Progenitor cell of endocrine pancreas (in vitro differentiated cells): ENCODE measurements around the gene ATRN. TPM values are rescaled to one million over a fixed set of nuclear protein-coding genes. Genes with fewer than 3 reads are reported as not detected.
"Not testable (repeated sequence)": the region's sequence is repeated elsewhere in the genome, so short reads cannot be mapped to it uniquely, and the experiment has no call there.

Experiments used
- DNase-seq: peaks from one replicate; pipeline ENCODE4 v3.0.0; 2021; ENCODE audit warnings: low spot score; ENCODE audit not compliant: unreplicated experiment
- H3K27ac Mint-ChIP-seq: 2 replicates; pipeline ENCODE4 v1.8.0; 2021; ENCODE audit warnings: mild to moderate bottlenecking, moderate library complexity, mixed read lengths
- H3K27me3 Mint-ChIP-seq: 2 replicates; pipeline ENCODE4 v1.8.0; 2021; ENCODE audit warnings: mixed read lengths
- H3K36me3 Mint-ChIP-seq: 2 replicates; pipeline ENCODE4 v1.8.0; 2022; ENCODE audit warnings: mixed read lengths; ENCODE audit not compliant: insufficient read depth
- H3K4me1 Mint-ChIP-seq: 2 replicates; pipeline ENCODE4 v1.8.0; 2021; ENCODE audit warnings: low read depth, mixed read lengths
- H3K4me3 Mint-ChIP-seq: 2 replicates; pipeline ENCODE4 v1.8.0; 2021; ENCODE audit warnings: low read depth, mild to moderate bottlenecking, moderate library complexity, mixed read lengths
- H3K9me3 Mint-ChIP-seq: 2 replicates; pipeline ENCODE4 v1.8.0; 2021; ENCODE audit warnings: low read depth, mixed read lengths
- CTCF ChIP-seq: fragments of 200-600 bp; sonication (generic); IDR thresholded peaks from one replicate; pipeline ENCODE4 v1.5.0; 2021; ENCODE audit warnings: antibody characterized with exemption, mild to moderate bottlenecking; ENCODE audit not compliant: unreplicated experiment
- total RNA-seq: library from RNA; stranded (reverse); gene quantifications from 2 replicates; pipeline ENCODE4 v1.2.1, GENCODE V29; 2021

Gene ATRN
- total RNA-seq, 1 donor from 2014 or later: 54.5 TPM

DNA sequence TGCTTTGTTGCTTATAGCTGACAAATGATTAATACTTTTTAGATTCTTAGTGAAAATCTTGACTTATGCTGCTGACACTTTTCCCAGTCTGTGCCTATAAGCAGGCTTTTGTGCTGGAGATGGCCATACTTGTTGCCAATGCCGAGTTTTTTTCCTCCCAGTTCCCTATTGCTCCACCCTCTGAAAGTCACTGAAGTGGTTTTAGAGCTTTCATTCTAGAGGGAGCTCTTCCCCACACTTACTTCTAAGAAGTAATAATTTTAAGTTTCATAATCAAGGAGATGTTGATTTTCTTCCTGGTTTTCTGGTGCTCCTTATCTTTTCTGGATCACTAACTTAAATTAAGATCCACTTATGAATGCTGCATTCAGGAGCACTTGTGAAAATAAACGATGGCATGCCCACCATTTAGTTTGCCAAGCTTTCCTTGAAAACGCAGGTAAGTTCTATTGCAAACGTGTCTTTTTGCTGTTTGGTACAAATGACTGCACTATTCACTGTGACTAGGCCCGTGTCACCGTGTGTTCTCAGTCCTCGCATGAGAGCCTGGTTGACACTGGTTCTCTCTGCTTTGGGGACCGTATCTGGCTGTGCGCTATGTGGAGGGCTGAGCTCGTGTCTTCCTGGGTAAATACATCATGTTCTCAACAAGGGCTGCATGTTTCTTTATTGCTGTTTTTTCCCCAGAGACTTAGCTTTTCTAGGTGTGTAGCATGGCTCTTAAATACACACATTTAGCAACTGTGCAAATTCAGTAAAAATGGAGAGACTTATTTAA lies 142.2 kb downstream of the ATRN start:
- no peak overlapping the region for H3K27ac Mint-ChIP-seq
- H3K36me3 Mint-ChIP-seq: peaks cover 14% of the 10 kb centered on the region
- no peak overlapping the region for H3K4me3 Mint-ChIP-seq
- TF ChIP-seq CTCF: no peak
- no peaks in the 10 kb centered on the region for H3K9me3 Mint-ChIP-seq
- peaks cover 6% of the 10 kb centered on the region for H3K4me1 Mint-ChIP-seq
- no peak for DNase-seq
- H3K27me3 Mint-ChIP-seq: no peaks in the 10 kb centered on the region

GRCh38 chr20:3613821-3614440 lies 143.1 kb downstream of the ATRN start:
- no peak for TF ChIP-seq CTCF
- H3K4me3 Mint-ChIP-seq: no peak overlapping the region
- peak overlapping the region; percentile 31 for H3K27ac Mint-ChIP-seq
- H3K36me3 Mint-ChIP-seq: peaks cover 12% of the 10 kb centered on the region
- H3K9me3 Mint-ChIP-seq: no peaks in the 10 kb centered on the region
- no peak for DNase-seq
- H3K27me3 Mint-ChIP-seq: no peaks in the 10 kb centered on the region
- peaks cover 6% of the 10 kb centered on the region for H3K4me1 Mint-ChIP-seq

GRCh38 chr20:3614466-3614865 lies 143.6 kb downstream of the ATRN start:
- Mint-ChIP-seq H3K4me3 (no peak overlapping the region), H3K4me1 (peaks cover 6% of the 10 kb centered on the region), H3K27me3 (no peaks in the 10 kb centered on the region), H3K9me3 (no peaks in the 10 kb centered on the region), H3K27ac (peak overlapping the region; percentile 31), H3K36me3 (peaks cover 10% of the 10 kb centered on the region)
- no peak for DNase-seq
- no peak for TF ChIP-seq CTCF

DNA sequence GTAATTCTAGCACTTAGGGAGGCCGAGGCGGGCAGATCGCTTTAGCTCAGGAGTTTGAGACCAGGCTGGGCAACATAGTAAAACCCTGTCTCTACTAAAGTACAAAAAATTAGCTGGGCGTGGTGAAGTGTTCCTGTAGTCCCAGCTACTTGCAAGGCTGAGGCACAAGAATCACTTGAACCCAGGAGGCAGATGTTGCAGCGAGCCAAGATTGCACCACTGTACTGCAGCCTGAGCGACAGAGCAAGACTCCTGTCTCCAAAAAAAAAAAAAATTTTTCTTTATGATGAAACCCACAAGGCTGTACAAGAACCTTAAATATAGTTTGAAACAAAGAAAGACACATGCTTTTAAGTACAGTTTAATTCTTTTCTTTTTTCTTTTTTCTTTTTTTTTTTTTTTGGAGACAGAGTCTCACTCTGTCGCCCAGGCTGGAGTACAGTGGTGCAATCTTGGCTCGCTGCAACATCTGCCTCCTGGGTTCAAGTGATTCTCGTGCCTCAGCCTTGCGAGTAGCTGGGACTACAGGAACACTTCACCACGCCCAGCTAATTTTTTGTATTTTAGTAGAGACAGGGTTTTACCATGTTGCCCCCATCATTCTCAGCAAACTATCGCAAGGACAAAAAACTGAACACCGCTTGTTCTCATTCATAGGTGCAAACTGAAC lies 144.5 kb downstream of the ATRN start:
- not testable (repeated sequence) for H3K27me3 Mint-ChIP-seq, DNase-seq, H3K9me3 Mint-ChIP-seq, H3K4me3 Mint-ChIP-seq, H3K36me3 Mint-ChIP-seq, H3K4me1 Mint-ChIP-seq, H3K27ac Mint-ChIP-seq

DNA sequence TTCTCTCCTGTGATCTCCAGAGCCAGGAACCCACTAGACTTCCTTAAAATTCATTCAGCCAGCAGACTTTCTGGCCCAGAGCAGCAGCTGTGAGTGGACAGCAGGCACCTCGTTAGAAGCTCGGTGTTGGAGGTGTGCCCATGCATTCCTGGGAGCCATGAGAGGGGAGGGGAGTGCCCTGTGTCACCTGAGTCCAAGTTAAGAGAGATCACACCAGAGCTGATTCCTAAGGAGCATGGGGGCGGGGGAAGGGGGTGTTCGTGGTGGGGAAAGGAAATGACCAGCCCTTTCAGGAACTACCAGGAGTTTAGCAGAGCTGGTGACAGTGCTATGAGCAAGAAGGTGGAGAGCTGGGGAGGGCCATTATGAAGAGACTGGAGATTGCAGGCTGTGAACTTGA lies 145.4 kb downstream of the ATRN start:
- DNase-seq: no peak
- no peak for TF ChIP-seq CTCF
- no peak overlapping the region for H3K4me3 Mint-ChIP-seq
- peaks cover 5% of the 10 kb centered on the region for H3K36me3 Mint-ChIP-seq
- no peaks in the 10 kb centered on the region for H3K9me3 Mint-ChIP-seq
- H3K27ac Mint-ChIP-seq: peak overlapping the region; percentile 76
- no peaks in the 10 kb centered on the region for H3K27me3 Mint-ChIP-seq
- H3K4me1 Mint-ChIP-seq: peaks cover 7% of the 10 kb centered on the region
